HTERT RPE-1 (cell line): Measurements from ENCODE around the gene PPM1A.

Source experiments
- in situ Hi-C: fragments of 300-500 bp; cut with MboI; formaldehyde crosslinking; loops from 4 replicates; pipeline ENCODE4 v1.14.3; 2020; ENCODE audit warnings: low sequenced_read_pairs

The PPM1A gene

GRCh38 chr14:60226298-60226697 is 22.7 kb upstream of the PPM1A start:
- in situ Hi-C loops, result no loop called here

GRCh38 chr14:60227291-60227690 is 21.7 kb upstream of the PPM1A start:
- in situ Hi-C loops, result no loop called here

- in situ Hi-C loops, result no loop called here
Observed at GRCh38 chr14:60229614-60230013, 19.4 kb upstream of the PPM1A start.

GRCh38 chr14:60232185-60232584 is 16.8 kb upstream of the PPM1A start:
- in situ Hi-C loops, result no loop called here

- in situ Hi-C loops, result no loop called here
Observed at GRCh38 chr14:60233251-60233650, 15.8 kb upstream of the PPM1A start.

GRCh38 chr14:60233891-60234290 is 15.1 kb upstream of the PPM1A start:
- in situ Hi-C loops, result no loop called here

GRCh38 chr14:60235440-60235839 is 13.6 kb upstream of the PPM1A start:
- in situ Hi-C loops, result no loop called here

GRCh38 chr14:60238955-60239354 is 10.1 kb upstream of the PPM1A start:
- in situ Hi-C loops, result no loop called here

DNA sequence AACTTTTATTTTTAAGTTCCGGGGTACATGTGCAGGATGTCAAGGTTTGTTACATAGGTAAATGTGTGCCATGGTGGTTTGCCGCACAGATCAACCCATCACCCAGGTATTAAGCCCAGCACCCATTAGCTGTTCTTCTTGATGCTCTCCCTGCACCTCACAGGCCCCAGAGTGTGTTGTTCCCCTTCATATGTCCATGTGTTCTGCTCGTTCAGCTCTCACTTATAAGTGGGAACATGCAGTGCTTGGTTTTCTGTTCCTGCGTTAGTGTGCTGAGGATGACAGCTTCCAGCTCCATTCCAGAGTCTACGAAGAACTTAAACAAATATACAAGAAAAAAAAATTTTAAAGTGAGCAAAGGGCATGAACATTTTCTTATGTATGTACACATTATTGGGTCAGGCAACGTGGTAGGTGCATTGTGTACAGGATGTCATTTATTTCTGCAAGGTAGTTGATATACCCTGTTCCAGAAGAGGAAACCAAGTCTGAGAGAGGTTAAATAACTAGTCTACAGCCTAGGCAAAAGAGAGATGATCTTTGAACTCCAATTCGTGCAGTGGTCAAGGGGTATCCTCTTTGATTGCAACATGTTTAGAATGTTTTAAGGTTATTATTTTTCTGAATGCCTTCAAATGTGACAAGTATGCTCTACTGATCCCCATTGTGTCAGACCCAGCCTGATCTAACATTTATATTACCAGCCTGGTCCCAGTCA is 8.7 kb upstream of the PPM1A start:
- in situ Hi-C loops, result no loop called here

- in situ Hi-C loops, result no loop called here
Observed at GRCh38 chr14:60241091-60241490, 7.9 kb upstream of the PPM1A start.

GRCh38 chr14:60242429-60242828 is 6.6 kb upstream of the PPM1A start:
- in situ Hi-C loops, result no loop called here

DNA sequence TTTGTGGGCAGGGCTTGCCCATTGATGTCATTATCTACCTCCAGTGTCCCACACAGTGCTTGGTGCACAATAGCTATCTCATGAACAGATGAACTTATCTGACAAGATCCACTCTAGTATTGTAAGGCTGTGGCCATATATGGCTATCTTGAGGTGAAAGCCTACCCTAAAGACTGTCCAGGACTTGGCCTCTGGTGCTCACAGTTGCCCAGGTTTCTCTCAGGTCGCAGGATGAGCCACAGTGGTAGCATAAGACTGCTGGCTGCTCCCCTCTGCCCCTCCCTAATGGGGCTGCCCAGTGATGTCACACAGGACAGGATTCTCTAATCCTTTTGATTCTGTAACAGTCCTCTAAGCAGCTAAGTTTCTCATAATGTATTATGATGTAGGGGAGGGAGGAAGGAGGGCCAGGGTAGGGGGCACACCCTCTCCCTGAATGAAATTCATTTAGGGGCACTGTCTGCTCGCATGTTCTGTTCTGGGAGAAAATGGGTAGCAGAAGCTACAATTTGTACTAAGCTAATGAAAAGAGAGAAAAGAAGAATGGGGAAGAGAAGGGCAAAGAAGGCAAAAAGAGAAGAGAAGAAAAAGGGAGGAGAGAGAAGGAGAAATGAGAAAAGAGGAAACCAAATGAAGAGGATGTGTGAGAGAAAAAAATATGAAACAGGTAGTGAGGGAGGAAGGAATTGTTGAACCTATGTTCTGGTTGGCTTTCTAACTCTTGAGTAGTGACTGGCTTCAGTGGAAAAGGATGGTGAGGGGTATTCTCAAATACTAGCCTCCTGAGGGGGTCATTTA is 3.4 kb upstream of the PPM1A start:
- in situ Hi-C loops, result no loop called here

DNA sequence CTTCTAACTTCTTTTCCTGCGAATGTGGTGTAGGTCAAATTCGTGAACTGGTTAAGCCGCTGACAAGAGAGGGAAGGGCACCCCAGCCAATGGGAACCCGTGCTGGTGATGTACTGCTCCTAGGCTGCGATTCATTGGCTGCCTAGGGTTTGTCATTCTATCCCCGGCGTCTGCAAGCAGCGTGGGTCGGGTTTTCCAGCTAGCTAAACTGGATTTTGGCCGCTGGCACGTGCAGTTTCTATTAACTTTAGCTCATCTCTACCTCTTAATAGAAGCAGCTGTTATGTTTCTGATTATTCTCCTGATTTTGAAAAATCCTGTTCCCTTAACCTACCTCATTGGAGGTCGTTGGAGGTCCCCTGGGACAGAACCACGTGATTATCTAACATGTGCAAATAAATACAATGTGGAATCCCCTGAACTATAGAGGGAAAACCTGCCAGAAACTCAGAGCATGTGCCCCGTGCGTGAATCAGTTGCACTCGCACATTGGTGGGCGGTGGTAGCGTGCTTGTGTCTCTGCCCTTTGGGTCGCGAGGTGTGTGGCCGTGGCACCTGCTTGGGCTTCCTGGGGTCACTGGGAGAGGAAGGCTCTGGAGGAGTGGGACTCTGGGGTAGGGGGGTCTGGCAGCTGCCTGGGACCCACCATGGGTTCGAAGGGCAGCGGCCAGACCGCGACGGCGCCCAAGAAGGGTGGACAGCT is 876 bp upstream of the PPM1A start:
- in situ Hi-C loops, result no loop called here

GRCh38 chr14:60249321-60250256 is 568 bp downstream of the PPM1A start:
- in situ Hi-C loops, result no loop called here

DNA sequence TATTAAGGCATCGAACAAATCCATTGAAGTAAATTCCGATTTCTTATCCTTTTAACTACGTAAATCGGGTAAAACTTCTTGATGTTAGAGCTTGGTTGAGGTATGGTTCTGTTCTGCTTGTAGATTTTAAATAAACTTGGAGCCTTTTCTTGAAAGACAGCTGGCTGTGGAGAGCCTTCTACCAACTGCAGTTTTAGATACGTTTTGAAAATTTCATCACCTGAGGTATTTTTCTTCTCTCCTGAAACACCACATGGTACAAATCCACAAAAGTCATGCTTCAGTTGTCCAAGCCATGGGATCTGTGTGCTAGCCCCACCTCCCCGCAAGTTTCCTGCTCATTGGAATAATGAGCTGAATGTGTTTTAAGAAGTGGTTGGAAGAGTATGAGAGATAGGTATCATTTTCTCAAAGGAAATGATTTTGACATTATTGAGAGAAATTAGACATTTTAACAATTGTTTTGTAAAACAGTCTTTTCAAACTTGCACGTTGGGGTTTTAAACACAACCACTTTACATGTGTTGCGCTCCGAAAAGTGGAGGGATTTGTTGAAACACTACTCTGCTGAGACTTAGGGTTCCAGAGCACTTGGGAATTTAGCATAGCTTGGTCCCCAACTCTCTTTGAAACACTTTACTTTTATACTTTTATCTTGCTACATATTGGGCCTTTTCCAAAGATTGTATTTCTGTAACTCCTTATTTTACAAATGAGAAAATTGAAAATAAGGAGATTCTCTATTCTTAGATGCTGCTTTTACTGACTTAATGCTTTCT is 1.4 kb downstream of the PPM1A start:
- in situ Hi-C loops, result no loop called here

DNA sequence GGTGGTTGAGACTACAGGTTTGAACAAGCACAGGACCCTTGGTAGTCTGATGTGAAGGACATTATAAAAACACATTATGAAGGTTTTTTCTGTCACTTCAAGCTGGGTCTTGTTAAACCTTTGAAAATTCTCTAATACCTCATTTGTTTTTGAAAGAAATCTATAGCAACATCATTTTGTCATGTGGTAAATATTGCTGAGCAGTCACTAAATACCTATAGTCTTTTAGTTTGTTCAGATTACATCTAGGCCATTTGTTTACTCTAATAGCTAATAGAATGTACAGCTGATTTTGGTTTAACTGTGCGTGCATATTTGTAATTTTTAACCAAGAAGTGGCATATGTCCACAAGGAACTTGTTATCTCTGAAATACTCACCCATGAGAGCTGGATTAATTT is 2.9 kb downstream of the PPM1A start:
- in situ Hi-C loops, result no loop called here

GRCh38 chr14:60252630-60253029 is 3.6 kb downstream of the PPM1A start:
- in situ Hi-C loops, result no loop called here

- in situ Hi-C loops, result no loop called here
Observed at GRCh38 chr14:60253649-60254048, 4.6 kb downstream of the PPM1A start.

DNA sequence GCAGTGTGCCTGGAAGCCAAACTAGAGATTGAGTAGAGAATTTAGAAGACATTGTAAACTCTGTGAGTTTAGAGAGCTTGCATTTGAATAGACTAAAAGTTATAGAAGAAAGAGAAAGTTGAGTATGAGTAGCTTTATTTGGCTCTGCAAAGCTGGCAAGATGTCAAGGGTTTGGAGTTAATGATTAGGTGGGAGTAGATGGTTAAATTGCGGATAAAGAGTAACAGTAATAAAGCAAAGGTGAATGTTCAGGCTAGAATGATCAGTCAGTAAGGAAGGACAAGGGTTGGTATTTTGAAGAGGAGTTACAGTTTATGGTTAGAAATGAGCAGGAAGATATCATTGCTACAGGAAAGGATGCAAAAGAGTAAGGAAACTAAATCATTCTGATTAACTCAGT is 5.2 kb downstream of the PPM1A start:
- in situ Hi-C loops, result no loop called here

DNA sequence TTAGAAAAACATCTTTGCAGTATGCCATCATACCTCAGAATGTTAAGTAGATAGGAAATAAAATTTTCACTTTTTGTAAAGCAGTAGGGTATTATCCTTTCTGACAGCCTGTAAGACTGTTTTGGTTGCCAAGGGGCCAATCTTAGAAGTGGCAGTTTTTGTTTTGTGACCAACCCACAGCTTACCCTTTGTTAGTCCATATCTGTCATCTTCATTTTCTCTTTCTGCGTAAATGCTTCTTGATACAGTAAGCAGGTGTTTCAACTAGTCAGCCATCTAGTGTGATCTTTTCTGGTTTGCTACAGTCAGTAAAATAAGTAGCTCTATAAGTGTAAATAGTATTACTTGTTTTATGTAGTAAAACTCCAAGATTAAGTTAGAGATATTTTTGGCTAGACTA is 8.8 kb downstream of the PPM1A start:
- in situ Hi-C loops, result no loop called here
